ENCODE measurements around the gene TRIM2.

TRIM2 gene

DNA sequence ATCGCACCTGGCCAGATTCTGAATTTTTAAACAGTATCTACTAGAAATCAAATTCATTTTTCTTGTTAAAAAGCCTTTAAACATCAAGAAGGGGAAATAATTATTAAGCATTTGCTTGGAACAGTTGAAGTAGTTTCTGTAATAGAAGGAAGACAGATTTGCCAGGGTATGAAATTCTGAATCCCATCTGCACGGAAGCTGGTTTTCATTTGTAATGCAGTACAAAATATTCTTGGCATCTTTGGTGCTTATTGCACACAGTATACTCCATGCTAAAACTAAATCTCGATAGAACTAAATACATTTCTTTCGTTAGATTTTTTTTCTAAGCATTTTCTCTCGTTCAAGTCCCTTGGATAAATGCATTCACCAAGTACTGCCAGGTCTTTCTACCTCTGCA lies 25.3 kb downstream of the TRIM2 start:
- DNase-seq (ENCODE audit: insufficient read length, low spot score) (no peak), FAIRE-seq (no peak)
- TF ChIP-seq PAX5 (IDR thresholded peaks at IDR 0.05; ENCODE audit: insufficient read depth, low read length, severe bottlenecking) (no peak), SPI1 (IDR thresholded peaks at IDR 0.05; ENCODE audit: low read depth, low read length) (no peak), POLR2A (IDR thresholded peaks at IDR 0.05; ENCODE audit: low read depth, low read length) (no peak), TAF1 (IDR thresholded peaks at IDR 0.05; ENCODE audit: low read depth, low read length) (no peak), POLR2AphosphoS5 (IDR thresholded peaks at IDR 0.05; ENCODE audit: low read depth, low read length) (no peak), POU2F2 (IDR thresholded peaks at IDR 0.05; ENCODE audit: low read depth, low read length) (no peak)

DNA sequence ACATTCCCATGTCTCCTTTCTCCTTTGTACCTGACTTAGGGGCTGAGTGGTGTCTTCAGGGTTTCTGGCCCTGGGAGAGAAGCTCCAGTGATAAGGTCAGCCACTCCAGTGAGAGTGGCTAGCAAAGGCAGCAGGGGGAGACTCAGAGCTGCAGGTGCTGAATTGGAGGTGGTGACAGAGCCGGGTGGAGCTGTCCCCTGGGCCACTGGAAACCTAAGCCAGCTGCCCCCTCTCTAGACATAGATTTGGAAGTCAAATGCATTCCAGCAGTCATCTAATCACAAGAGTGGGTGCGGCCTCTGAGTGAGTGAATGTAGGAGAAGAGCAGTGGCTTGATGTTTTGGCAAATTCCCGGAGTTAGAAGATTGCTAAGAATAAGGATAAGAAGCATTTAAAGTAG lies 28.5 kb downstream of the TRIM2 start:
- no peak for TF ChIP-seq POLR2AphosphoS5 (IDR thresholded peaks at IDR 0.05; ENCODE audit: low read depth, low read length)
- no peak for TF ChIP-seq TAF1 (IDR thresholded peaks at IDR 0.05; ENCODE audit: low read depth, low read length)
- TF ChIP-seq POLR2A (IDR thresholded peaks at IDR 0.05; ENCODE audit: low read depth, low read length), result no peak
- no peak for FAIRE-seq

DNA sequence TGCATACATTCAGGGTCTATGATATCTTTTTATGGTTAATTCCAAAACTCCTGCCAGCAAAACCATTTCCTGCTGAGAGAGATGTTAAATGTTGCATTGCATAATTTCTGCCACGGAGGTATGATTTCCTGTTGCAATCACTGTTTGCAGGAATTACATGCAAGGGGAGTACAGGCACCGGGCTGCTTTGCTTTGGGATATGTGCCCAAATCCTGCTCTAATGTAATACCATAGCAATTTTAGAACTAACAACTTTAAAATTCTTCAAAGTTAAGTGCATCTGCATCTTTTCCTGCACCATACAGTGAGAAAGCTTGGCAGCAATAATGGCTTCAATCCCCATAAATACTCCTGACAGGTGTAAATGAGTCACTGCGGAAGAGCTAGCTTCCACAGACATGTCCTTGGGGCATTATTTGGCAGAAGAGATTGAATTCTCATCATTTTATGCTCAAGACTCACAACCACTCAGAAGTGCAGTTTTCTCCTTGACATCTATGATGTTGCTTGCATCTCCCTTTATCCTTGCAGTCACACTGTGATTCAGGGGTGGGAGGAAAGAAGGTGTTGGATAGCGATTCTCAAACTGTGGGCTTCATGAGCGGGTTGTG lies 29.6 kb downstream of the TRIM2 start:
- no peak for FAIRE-seq
- DNase-seq (ENCODE audit: insufficient read length, low spot score), result no peak

More for the DNA sequence above, 28.5 kb downstream of the TRIM2 start:
- no peak for DNase-seq (ENCODE audit: insufficient read length, low spot score)

DNA sequence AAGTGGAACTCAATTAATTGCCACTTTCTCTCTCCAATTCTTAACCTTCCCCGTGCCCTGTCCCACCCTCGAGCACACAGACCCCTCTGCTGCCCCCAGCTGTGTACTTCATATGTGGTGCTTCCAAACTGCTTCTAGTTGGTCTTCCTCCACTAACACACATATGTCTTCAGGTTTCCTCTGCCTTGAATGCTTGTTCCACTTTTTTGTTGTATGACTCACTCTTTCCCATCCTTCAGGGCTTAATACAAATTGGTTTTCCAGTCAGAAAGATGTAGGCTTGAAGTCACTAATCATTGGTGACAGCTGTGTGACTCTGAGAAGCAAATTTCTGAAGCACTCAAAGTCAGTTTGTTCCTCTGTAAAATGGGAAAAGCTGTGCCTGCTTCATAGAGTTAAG lies 30.6 kb downstream of the TRIM2 start:
- no peak for TF ChIP-seq SPI1 (IDR thresholded peaks at IDR 0.05; ENCODE audit: low read depth, low read length)
- TF ChIP-seq TAF1 (IDR thresholded peaks at IDR 0.05; ENCODE audit: low read depth, low read length), result no peak
- TF ChIP-seq POLR2A (IDR thresholded peaks at IDR 0.05; ENCODE audit: low read depth, low read length), result no peak
- no peak for TF ChIP-seq POU2F2 (IDR thresholded peaks at IDR 0.05; ENCODE audit: low read depth, low read length)
- no peak for TF ChIP-seq POLR2AphosphoS5 (IDR thresholded peaks at IDR 0.05; ENCODE audit: low read depth, low read length)
- no peak for TF ChIP-seq PAX5 (IDR thresholded peaks at IDR 0.05; ENCODE audit: insufficient read depth, low read length, severe bottlenecking)
- DNase-seq (ENCODE audit: insufficient read length, low spot score), result no peak
- FAIRE-seq, result no peak

More for the DNA sequence above, 29.6 kb downstream of the TRIM2 start:
- no peak for TF ChIP-seq PAX5 (IDR thresholded peaks at IDR 0.05; ENCODE audit: insufficient read depth, low read length, severe bottlenecking)
- TF ChIP-seq POLR2A (IDR thresholded peaks at IDR 0.05; ENCODE audit: low read depth, low read length), result no peak
- TF ChIP-seq TAF1 (IDR thresholded peaks at IDR 0.05; ENCODE audit: low read depth, low read length), result no peak
- no peak for TF ChIP-seq POLR2AphosphoS5 (IDR thresholded peaks at IDR 0.05; ENCODE audit: low read depth, low read length)
- TF ChIP-seq SPI1 (IDR thresholded peaks at IDR 0.05; ENCODE audit: low read depth, low read length), result no peak
- TF ChIP-seq POU2F2 (IDR thresholded peaks at IDR 0.05; ENCODE audit: low read depth, low read length), result no peak

DNA sequence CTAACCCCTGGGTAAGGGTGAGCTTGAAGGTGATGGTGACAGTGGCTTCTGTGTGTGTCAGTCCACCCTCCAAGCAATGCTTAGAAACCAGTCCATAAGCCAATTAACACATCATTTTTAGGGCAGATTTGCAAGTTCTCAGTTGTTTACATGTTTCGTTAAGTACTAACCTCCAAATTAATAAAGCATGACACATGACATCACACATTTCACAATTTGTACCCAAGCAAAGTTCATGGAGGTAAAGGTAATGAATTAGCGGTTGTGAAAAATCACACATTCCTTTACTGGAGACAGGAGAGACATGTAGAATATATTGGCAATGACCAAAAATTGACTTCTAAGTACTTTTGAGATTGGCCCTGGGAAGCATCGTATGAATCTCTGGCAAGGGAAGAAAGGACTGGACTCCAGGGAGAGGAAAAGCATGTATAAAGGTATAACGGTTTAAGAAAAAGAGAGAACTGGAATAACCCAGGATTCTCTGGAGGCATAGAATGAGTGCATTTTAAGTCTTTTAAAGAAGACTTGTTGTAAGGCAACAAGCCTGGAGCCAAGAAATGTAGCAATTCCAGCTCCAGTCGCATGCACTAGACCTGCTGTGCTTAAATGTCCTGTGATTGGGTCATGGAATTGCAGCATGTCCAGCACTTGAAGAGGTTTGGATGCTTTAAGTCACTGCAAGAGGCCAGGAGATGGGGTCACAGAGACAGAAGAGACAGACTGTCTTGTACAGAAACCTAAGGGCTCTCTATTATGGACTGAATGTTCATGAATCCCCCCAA lies 34.1 kb downstream of the TRIM2 start:
- DNase-seq (ENCODE audit: insufficient read length, low spot score) (no peak), FAIRE-seq (no peak)
- TF ChIP-seq POU2F2 (IDR thresholded peaks at IDR 0.05; ENCODE audit: low read depth, low read length) (no peak), SPI1 (IDR thresholded peaks at IDR 0.05; ENCODE audit: low read depth, low read length) (no peak), TAF1 (IDR thresholded peaks at IDR 0.05; ENCODE audit: low read depth, low read length) (no peak), POLR2A (IDR thresholded peaks at IDR 0.05; ENCODE audit: low read depth, low read length) (no peak), PAX5 (IDR thresholded peaks at IDR 0.05; ENCODE audit: insufficient read depth, low read length, severe bottlenecking) (no peak), POLR2AphosphoS5 (IDR thresholded peaks at IDR 0.05; ENCODE audit: low read depth, low read length) (no peak)

DNA sequence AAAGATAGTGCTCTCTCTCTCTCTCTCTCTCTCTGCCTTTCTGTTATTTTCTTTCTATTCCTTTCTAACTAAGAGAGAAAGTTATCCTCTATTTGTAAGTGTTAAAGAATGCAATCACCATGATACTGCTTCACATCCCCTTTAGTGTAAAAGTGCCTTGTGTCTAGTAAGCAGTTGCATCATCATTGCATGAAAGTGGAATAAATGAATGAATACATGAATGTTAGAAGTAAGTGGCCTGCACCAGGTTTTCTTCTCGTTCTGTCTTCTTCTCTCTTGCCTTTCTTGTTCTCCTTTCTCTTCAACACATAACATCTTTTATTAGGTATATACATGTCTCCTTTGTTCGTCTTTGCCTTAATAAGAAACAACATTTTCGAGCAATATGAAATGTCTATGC lies 35.2 kb downstream of the TRIM2 start:
- FAIRE-seq (no peak), DNase-seq (ENCODE audit: insufficient read length, low spot score) (no peak)
- no peak for TF ChIP-seq PAX5 (IDR thresholded peaks at IDR 0.05; ENCODE audit: insufficient read depth, low read length, severe bottlenecking)
- no peak for TF ChIP-seq TAF1 (IDR thresholded peaks at IDR 0.05; ENCODE audit: low read depth, low read length)
- no peak for TF ChIP-seq POLR2A (IDR thresholded peaks at IDR 0.05; ENCODE audit: low read depth, low read length)
- TF ChIP-seq POU2F2 (IDR thresholded peaks at IDR 0.05; ENCODE audit: low read depth, low read length), result no peak
- TF ChIP-seq SPI1 (IDR thresholded peaks at IDR 0.05; ENCODE audit: low read depth, low read length), result no peak
- no peak for TF ChIP-seq POLR2AphosphoS5 (IDR thresholded peaks at IDR 0.05; ENCODE audit: low read depth, low read length)

DNA sequence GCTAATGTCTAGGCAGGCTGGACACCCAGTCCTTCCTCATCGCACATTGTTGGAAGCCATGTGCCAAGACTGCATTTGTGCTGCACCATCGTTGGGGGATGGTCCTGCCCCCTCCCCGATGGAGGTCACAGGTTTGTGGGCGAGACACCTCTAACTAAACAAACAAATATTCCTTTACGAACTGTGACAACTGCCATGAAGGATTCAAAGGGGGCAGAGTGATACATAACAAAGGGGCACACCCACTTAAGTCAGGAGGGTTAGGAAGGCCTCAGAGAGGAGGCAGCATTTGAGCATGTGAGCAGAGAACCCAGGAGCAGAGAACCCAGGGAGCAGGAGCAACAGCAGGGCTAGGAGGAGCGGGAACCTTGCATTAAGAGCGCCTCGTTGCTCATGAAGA lies 37.1 kb downstream of the TRIM2 start:
- TF ChIP-seq POLR2A (IDR thresholded peaks at IDR 0.05; ENCODE audit: low read depth, low read length) (no peak), PAX5 (IDR thresholded peaks at IDR 0.05; ENCODE audit: insufficient read depth, low read length, severe bottlenecking) (no peak), TAF1 (IDR thresholded peaks at IDR 0.05; ENCODE audit: low read depth, low read length) (no peak), POLR2AphosphoS5 (IDR thresholded peaks at IDR 0.05; ENCODE audit: low read depth, low read length) (no peak), SPI1 (IDR thresholded peaks at IDR 0.05; ENCODE audit: low read depth, low read length) (no peak), POU2F2 (IDR thresholded peaks at IDR 0.05; ENCODE audit: low read depth, low read length) (no peak)
- DNase-seq (ENCODE audit: insufficient read length, low spot score), result no peak
- FAIRE-seq, result no peak

DNA sequence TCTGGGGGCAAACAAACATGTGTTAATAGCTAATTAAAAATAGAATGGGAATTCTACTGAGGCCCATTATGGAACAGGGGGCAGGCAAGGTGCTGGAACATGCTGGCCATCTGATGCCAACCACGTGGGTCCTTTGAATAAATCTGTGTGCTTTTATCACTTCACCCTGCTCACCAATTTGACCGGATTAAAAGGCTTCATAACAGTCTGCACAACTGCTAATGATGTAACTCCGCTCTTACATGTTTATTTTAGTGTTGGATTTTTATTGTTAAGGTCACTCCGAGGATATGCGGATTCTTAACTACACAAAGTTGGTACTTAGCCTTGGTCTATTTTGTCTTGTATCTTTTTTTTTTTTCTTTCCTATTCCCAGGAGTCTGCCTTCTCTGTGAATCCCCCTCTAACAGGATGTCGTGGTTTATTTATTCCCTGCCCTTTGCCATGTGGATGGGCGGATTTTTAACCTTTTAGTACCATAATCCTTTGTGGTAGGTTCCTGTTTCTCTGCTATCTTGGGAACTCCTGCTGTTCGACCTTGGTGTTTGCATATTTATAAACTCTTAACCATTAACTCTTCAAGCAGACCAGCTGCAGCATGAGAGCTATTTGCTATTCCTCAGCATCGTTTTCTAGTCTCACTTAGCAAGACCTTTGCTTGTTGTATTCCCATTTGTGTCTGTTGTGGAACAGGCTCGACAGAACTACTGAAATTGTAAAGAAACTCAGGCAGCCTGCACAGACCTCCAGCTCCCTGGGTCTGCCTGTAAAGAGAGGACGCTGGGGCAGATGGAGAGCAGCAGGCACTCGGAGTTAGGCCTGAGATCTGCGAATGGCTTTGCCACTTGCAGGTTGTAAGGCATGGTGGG lies 38.0 kb downstream of the TRIM2 start:
- DNase-seq (ENCODE audit: insufficient read length, low spot score), result no peak
- no peak for FAIRE-seq
- no peak for TF ChIP-seq TAF1 (IDR thresholded peaks at IDR 0.05; ENCODE audit: low read depth, low read length)
- TF ChIP-seq POLR2AphosphoS5 (IDR thresholded peaks at IDR 0.05; ENCODE audit: low read depth, low read length), result no peak
- no peak for TF ChIP-seq POLR2A (IDR thresholded peaks at IDR 0.05; ENCODE audit: low read depth, low read length)
- TF ChIP-seq PAX5 (IDR thresholded peaks at IDR 0.05; ENCODE audit: insufficient read depth, low read length, severe bottlenecking), result no peak
- no peak for TF ChIP-seq POU2F2 (IDR thresholded peaks at IDR 0.05; ENCODE audit: low read depth, low read length)

DNA sequence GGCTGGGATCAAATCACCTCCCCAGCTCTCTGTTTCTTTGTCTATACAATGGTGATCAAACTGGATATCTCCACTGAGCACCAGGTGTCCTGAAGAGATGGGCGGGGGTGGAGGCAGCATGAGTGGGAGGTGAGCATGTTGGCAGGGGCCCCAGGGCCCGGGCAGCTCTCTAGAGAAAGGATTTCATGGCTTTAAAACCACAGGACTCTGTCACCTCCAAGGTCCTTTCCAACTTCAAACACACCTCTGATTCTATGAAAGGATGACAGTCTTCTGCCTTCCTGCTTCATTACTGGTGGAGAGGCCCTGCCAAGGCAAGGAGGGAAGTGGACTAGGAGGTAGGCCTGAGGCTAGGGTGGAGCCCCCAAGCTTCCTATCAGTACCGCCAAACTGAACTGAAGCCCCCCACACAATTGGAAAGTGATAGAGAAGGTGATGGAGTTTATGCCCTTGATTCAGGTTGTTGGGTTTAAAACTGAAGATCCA lies 38.6 kb downstream of the TRIM2 start:
- FAIRE-seq (no peak), DNase-seq (ENCODE audit: insufficient read length, low spot score) (no peak)
- no peak for TF ChIP-seq SPI1 (IDR thresholded peaks at IDR 0.05; ENCODE audit: low read depth, low read length)
- TF ChIP-seq TAF1 (IDR thresholded peaks at IDR 0.05; ENCODE audit: low read depth, low read length), result no peak
- TF ChIP-seq PAX5 (IDR thresholded peaks at IDR 0.05; ENCODE audit: insufficient read depth, low read length, severe bottlenecking), result no peak
- TF ChIP-seq POU2F2 (IDR thresholded peaks at IDR 0.05; ENCODE audit: low read depth, low read length), result no peak
- no peak for TF ChIP-seq POLR2A (IDR thresholded peaks at IDR 0.05; ENCODE audit: low read depth, low read length)
- no peak for TF ChIP-seq POLR2AphosphoS5 (IDR thresholded peaks at IDR 0.05; ENCODE audit: low read depth, low read length)

All from GM12891 (cell line).